Measurements from ENCODE around the gene RIOK1. TPM values are rescaled to one million over a fixed set of nuclear protein-coding genes. Genes with fewer than 3 reads are reported as not detected.

RIOK1 gene
- total and polyA plus RNA-seq, 2 of the 13 experiments (the other 11 are each of a cell fraction or from before 2014, with no cell fraction given), result 9.4 to 37.8 TPM

- TF ChIP-seq, protein P1, sequence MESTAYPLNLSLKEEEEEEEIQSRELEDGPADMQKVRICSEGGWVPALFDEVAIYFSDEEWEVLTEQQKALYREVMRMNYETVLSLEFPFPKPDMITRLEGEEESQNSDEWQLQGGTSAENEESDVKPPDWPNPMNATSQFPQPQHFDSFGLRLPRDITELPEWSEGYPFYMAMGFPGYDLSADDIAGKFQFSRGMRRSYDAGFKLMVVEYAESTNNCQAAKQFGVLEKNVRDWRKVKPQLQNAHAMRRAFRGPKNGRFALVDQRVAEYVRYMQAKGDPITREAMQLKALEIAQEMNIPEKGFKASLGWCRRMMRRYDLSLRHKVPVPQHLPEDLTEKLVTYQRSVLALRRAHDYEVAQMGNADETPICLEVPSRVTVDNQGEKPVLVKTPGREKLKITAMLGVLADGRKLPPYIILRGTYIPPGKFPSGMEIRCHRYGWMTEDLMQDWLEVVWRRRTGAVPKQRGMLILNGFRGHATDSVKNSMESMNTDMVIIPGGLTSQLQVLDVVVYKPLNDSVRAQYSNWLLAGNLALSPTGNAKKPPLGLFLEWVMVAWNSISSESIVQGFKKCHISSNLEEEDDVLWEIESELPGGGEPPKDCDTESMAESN (CRISPR knock-in tag; conservative IDR thresholded peaks at IDR 0.05), result peak; percentile 95
- TF ChIP-seq, protein P2, sequence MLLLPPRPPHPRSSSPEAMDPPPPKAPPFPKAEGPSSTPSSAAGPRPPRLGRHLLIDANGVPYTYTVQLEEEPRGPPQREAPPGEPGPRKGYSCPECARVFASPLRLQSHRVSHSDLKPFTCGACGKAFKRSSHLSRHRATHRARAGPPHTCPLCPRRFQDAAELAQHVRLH (CRISPR knock-in tag; IDR thresholded peaks at IDR 0.05; ENCODE audit: borderline replicate concordance, low read depth), result peak; percentile 92; the same call in 1 of the 2 replicates
- peak; percentile 88 for TF ChIP-seq AHDC1 (CRISPR knock-in tag; IDR thresholded peaks at IDR 0.05; ENCODE audit: borderline replicate concordance)
- TF ChIP-seq BRD4 (CRISPR knock-in tag; IDR thresholded peaks at IDR 0.05), result no peak; the same call in none of the 2 replicates
- peak; percentile 91 for TF ChIP-seq THAP11 (CRISPR knock-in tag; IDR thresholded peaks at IDR 0.05)
- TF ChIP-seq MLLT10 (CRISPR knock-in tag; IDR thresholded peaks at IDR 0.05), result no peak
- peak; percentile 97 for TF ChIP-seq KDM5B (CRISPR knock-in tag; IDR thresholded peaks at IDR 0.05; ENCODE audit: borderline replicate concordance)
- peak; percentile 96 for TF ChIP-seq SP2 (CRISPR knock-in tag; IDR thresholded peaks at IDR 0.05)
- peak; percentile 81; the same call in 1 of the 2 replicates for TF ChIP-seq ZKSCAN5 (CRISPR knock-in tag; IDR thresholded peaks at IDR 0.05)
- TF ChIP-seq HES4 (CRISPR knock-in tag; IDR thresholded peaks at IDR 0.05; ENCODE audit: borderline replicate concordance), result peak; percentile 84
- TF ChIP-seq ISX (CRISPR knock-in tag; conservative IDR thresholded peaks at IDR 0.05), result no peak
- no peak for TF ChIP-seq ZFP36L2 (CRISPR knock-in tag; IDR thresholded peaks at IDR 0.05)
- TF ChIP-seq MEIS2 (CRISPR knock-in tag; IDR thresholded peaks at IDR 0.05), result no peak; the same call in none of the 2 replicates
- peak; percentile 46 for TF ChIP-seq SKI (IDR thresholded peaks at IDR 0.05; ENCODE audit: partially characterized antibody)
- peak; percentile 67 for TF ChIP-seq CBFB (CRISPR knock-in tag; IDR thresholded peaks at IDR 0.05)
- peak; percentile 90 for TF ChIP-seq ELF4 (CRISPR knock-in tag; IDR thresholded peaks at IDR 0.05; ENCODE audit: borderline replicate concordance)
- no peak for TF ChIP-seq ZNF614 (CRISPR knock-in tag; IDR thresholded peaks at IDR 0.05; ENCODE audit: borderline replicate concordance)
- TF ChIP-seq ZNF124 (CRISPR knock-in tag; IDR thresholded peaks at IDR 0.05), result peak; percentile 76
- peak; percentile 98 for TF ChIP-seq POLR2AphosphoS5 (IDR thresholded peaks at IDR 0.05; ENCODE audit: low read depth, low read length)
- TF ChIP-seq NR2F6 (IDR thresholded peaks at IDR 0.05), result no peak
- TF ChIP-seq NR2F6 (CRISPR knock-in tag; IDR thresholded peaks at IDR 0.05), result peak; percentile 27; the same call in 1 of the 2 replicates
- TF ChIP-seq MIER3 (CRISPR knock-in tag; IDR thresholded peaks at IDR 0.05; ENCODE audit: borderline replicate concordance), result peak; percentile 95
- TF ChIP-seq CHCHD3 (CRISPR knock-in tag; IDR thresholded peaks at IDR 0.05), result peak; percentile 80; the same call in 1 of the 2 replicates
- TF ChIP-seq SOX6 (IDR thresholded peaks at IDR 0.05), result no peak
- TF ChIP-seq SOX6 (CRISPR knock-in tag; IDR thresholded peaks at IDR 0.05), result peak; percentile 84
Observed at GRCh38 chr6:7389451-7390225, at the start of gene RIOK1, which contains the start of gene CAGE1 (continued).

Data from HepG2 (cell line).